ENCODE data around the gene CEP112. TPM values are rescaled to one million over a fixed set of nuclear protein-coding genes. Genes with fewer than 3 reads are reported as not detected.

Gene CEP112
- total and polyA plus RNA-seq, 9 of the 15 experiments (the other 6 are each of a cell fraction or from before 2014, with no cell fraction given), result 0.84 TPM; not detected in 8

GRCh38 chr17:66183529-66183928 is 8.4 kb downstream of the CEP112 start:
- no peak overlapping the region for H3K27ac ChIP-seq (ENCODE audit: extremely low read depth, low read depth, low read length)
- no peak overlapping the region for H3K4me3 ChIP-seq
- no TSS peak for BruUV-seq (replicated peaks)
- no peak overlapping the region for H2AFZ ChIP-seq (ENCODE audit: low read depth, low read length)
- intact Hi-C loops (cut with micrococcal nuclease) (no loop called here), in situ Hi-C loops (cut with MboI) (no loop called here)
- ChIA-PET POLR2A (interaction anchor here (0.9 kb wide), 1 partner anchor 13 kb away, joined by 3 read pairs; no protein-coding TSS in a partner anchor), CTCF (ENCODE audit: low intra/inter-chr PET ratio) (no interaction called here)
- DNase-seq (ENCODE audit: extremely low read depth in 1 of 4, low spot score in 3 of 4) (no peak), FAIRE-seq (no peak), ATAC-seq (no peak)
- no peaks in the 10 kb centered on the region for H3K9me3 ChIP-seq (replicated peaks; ENCODE audit: control insufficient read depth, insufficient read depth, low read depth, low read length)
- no peaks in the 10 kb centered on the region for H4K20me1 ChIP-seq (replicated peaks; ENCODE audit: control insufficient read depth, insufficient read depth, low read length)
- H3K9me1 ChIP-seq (ENCODE audit: control insufficient read depth, insufficient read depth, low read length), result no peaks in the 10 kb centered on the region
- H3K79me2 ChIP-seq (ENCODE audit: control insufficient read depth, insufficient read depth, low read length), result no peaks in the 10 kb centered on the region
- TF ChIP-seq ARID3A (IDR thresholded peaks at IDR 0.05; ENCODE audit: borderline replicate concordance, low read depth, low read length) (no peak), FOXP1 (CRISPR knock-in tag; IDR thresholded peaks at IDR 0.05) (no peak), THRA (IDR thresholded peaks at IDR 0.05) (no peak), CBX3 (IDR thresholded peaks at IDR 0.05; ENCODE audit: borderline replicate concordance in 1 of 2, low read length in 2 of 2) (no peak), NBN (IDR thresholded peaks at IDR 0.05; ENCODE audit: low read depth) (no peak), NR2F6 (CRISPR knock-in tag; IDR thresholded peaks at IDR 0.05) (no peak), GTF2B (IDR thresholded peaks at IDR 0.05; ENCODE audit: extremely low read depth, insufficient read length) (no peak), BDP1 (IDR thresholded peaks at IDR 0.05; ENCODE audit: insufficient read depth, insufficient read length) (no peak), ZNF41 (CRISPR knock-in tag; conservative IDR thresholded peaks at IDR 0.05) (no peak), HDGF (IDR thresholded peaks at IDR 0.05) (no peak), SMAD1 (IDR thresholded peaks at IDR 0.05; ENCODE audit: low read depth, low read length, partially characterized antibody) (no peak), E2F6 (IDR thresholded peaks at IDR 0.05; ENCODE audit: borderline replicate concordance in 1 of 2, extremely low read depth in 1 of 2, insufficient read depth in 1 of 2, insufficient read length in 1 of 2, low read depth in 1 of 2, low read length in 1 of 2, poor library complexity in 1 of 2, severe bottlenecking in 1 of 2) (no peak)
- no peak overlapping the region for H3K4me2 ChIP-seq (ENCODE audit: insufficient read depth, low read length)
- peaks cover 0 to 7% of the 10 kb centered on the region in 2 experiments; a peak in 2 of 5 replicates for H3K27me3 ChIP-seq (ENCODE audit: control insufficient read depth in 2 of 2, insufficient read depth in 2 of 2, low read length in 2 of 2)
- H3K36me3 ChIP-seq (ENCODE audit: control insufficient read depth, insufficient read depth, low read length), result no peaks in the 10 kb centered on the region
- no peak overlapping the region for H3K9ac ChIP-seq (ENCODE audit: insufficient read depth in 1 of 2, low read depth in 2 of 2, low read length in 2 of 2)
- no peaks in the 10 kb centered on the region for H3K4me1 ChIP-seq (replicated peaks in 1 of 2; ENCODE audit: control insufficient read depth in 2 of 2, insufficient read depth in 2 of 2, low read length in 2 of 2)
